ENCODE results near the gene MOB1B. TPM values are rescaled to one million over a fixed set of nuclear protein-coding genes. Genes with fewer than 3 reads are reported as not detected.

The MOB1B gene
- total RNA-seq, 1 experiment from 2014 or later, result 33.2 TPM

DNA sequence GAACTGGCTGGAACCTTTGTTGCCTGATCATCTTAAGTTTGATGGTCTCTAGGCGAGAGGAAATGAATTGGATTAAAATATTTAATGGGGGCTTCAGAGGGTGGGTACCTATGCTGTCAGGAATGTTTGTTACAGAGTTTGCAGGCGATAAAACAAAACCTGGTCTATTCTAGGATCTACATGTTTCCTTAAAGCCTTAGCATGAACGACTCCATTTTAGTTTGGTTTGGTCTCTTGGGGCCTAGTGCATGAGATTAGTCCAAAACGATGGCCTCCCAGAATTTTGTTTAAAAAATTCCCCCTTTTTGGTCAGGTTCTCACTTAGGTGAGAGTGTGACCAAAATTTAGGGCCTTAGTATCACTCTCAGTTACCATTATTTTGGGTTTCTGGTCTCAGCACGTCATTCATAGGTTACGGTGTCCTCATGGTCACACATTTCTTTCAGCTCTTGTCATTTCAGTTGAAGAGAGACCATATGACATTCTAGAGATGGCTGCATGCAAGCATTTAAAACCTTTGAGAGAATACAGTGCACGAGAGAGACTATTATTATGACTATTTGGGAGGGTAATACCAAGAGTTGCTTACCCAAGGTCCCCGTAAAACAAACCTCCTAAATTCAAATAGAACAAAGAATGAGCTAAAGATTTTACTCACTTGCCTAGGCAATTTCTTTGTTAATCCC is 13.8 kb downstream of the MOB1B start:
- POLR2A ChIA-PET, result no interaction called here
- Histone ChIP-seq H3K36me3 (ENCODE audit: control insufficient read depth in 1 of 2, insufficient read depth in 2 of 2, low read length in 2 of 2) (no peaks in the 10 kb centered on the region), H3K4me1 (ENCODE audit: control insufficient read depth in 1 of 2, insufficient read depth in 2 of 2, low read length in 2 of 2) (peaks cover 0 to 2% of the 10 kb centered on the region in 2 experiments; a peak in 1 of 4 replicates), H3K9me3 (ENCODE audit: control insufficient read depth in 1 of 2, insufficient read depth in 1 of 2, low read depth in 1 of 2, low read length in 2 of 2) (no peaks in the 10 kb centered on the region), H3K79me2 (ENCODE audit: insufficient read depth, low read length) (peaks cover 78% of the 10 kb centered on the region), H3K4me2 (ENCODE audit: low read length) (no peak overlapping the region), H3K4me3 (replicated peaks in 1 of 2; ENCODE audit: low read depth in 1 of 2, low read length in 2 of 2) (no peak overlapping the region), H3K9me2 (ENCODE audit: insufficient read depth) (no peaks in the 10 kb centered on the region), H4K20me1 (ENCODE audit: insufficient read depth) (no peaks in the 10 kb centered on the region), H3K9ac (ENCODE audit: low read length) (no peak overlapping the region), H2AFZ (ENCODE audit: low read depth, low read length, poor library complexity, severe bottlenecking) (no peak overlapping the region), H3K27ac (ENCODE audit: low read depth, low read length) (no peak overlapping the region), H3K27me3 (ENCODE audit: insufficient read depth, low read length) (no peaks in the 10 kb centered on the region)
- intact Hi-C loops (cut with micrococcal nuclease), result no loop called here
- CTCF ChIA-PET, result no interaction called here
- BruUV-seq (replicated peaks), result no TSS peak
- RAD21 ChIA-PET (ENCODE audit: low non-redundant PET in 1 of 2, low total read pairs in 2 of 2, uncharacterized antibody in 2 of 2, unreplicated experiment in 2 of 2), result no interaction called here
- TF ChIP-seq SIN3A (IDR thresholded peaks at IDR 0.05; ENCODE audit: low read depth) (no peak), TCF7L2 (IDR thresholded peaks at IDR 0.05; ENCODE audit: borderline replicate concordance, extremely low read depth, insufficient read depth, insufficient read length) (no peak), CEBPB (IDR thresholded peaks at IDR 0.05; ENCODE audit: low read depth) (no peak)
- TF ChIP-seq, protein P1, sequence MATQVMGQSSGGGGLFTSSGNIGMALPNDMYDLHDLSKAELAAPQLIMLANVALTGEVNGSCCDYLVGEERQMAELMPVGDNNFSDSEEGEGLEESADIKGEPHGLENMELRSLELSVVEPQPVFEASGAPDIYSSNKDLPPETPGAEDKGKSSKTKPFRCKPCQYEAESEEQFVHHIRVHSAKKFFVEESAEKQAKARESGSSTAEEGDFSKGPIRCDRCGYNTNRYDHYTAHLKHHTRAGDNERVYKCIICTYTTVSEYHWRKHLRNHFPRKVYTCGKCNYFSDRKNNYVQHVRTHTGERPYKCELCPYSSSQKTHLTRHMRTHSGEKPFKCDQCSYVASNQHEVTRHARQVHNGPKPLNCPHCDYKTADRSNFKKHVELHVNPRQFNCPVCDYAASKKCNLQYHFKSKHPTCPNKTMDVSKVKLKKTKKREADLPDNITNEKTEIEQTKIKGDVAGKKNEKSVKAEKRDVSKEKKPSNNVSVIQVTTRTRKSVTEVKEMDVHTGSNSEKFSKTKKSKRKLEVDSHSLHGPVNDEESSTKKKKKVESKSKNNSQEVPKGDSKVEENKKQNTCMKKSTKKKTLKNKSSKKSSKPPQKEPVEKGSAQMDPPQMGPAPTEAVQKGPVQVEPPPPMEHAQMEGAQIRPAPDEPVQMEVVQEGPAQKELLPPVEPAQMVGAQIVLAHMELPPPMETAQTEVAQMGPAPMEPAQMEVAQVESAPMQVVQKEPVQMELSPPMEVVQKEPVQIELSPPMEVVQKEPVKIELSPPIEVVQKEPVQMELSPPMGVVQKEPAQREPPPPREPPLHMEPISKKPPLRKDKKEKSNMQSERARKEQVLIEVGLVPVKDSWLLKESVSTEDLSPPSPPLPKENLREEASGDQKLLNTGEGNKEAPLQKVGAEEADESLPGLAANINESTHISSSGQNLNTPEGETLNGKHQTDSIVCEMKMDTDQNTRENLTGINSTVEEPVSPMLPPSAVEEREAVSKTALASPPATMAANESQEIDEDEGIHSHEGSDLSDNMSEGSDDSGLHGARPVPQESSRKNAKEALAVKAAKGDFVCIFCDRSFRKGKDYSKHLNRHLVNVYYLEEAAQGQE (IDR thresholded peaks at IDR 0.05; ENCODE audit: low read depth), result no peak
- DNase-seq (ENCODE audit: low read depth, low spot score) (no peak), ATAC-seq (no peak)

DNA sequence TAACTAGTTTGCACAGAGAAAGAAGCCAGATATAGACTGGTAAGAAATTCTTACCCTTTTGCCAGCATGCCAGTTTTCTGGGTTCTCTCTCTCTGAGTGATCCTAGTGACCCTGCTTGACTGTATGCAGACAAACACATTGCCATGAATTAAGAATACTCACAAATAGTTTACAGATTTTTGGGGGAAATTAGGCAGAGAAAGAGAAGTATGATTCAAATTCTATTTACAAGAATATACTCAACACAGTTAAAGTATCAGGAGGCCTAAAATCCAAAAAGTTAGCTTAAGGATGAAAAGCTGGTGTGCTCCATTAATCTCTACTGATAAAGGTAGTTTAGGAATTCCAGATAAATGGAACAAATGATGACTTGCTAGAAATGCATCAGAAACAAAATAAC is 18.4 kb downstream of the MOB1B start:
- no peaks in the 10 kb centered on the region for H3K36me3 ChIP-seq (ENCODE audit: control insufficient read depth in 1 of 2, insufficient read depth in 2 of 2, low read length in 2 of 2)
- ChIA-PET RAD21 (ENCODE audit: low non-redundant PET in 1 of 2, low total read pairs in 2 of 2, uncharacterized antibody in 2 of 2, unreplicated experiment in 2 of 2) (no interaction called here), CTCF (no interaction called here), POLR2A (no interaction called here)
- BruUV-seq (replicated peaks), result no TSS peak
- H3K27ac ChIP-seq (ENCODE audit: low read depth, low read length), result no peak overlapping the region
- peaks cover 0 to 2% of the 10 kb centered on the region in 2 experiments; a peak in 2 of 4 replicates for H3K4me1 ChIP-seq (ENCODE audit: control insufficient read depth in 1 of 2, insufficient read depth in 2 of 2, low read length in 2 of 2)
- no peak overlapping the region for H3K9ac ChIP-seq (ENCODE audit: low read length)
- H4K20me1 ChIP-seq (ENCODE audit: insufficient read depth), result no peaks in the 10 kb centered on the region
- H3K4me3 ChIP-seq (replicated peaks in 1 of 2; ENCODE audit: low read depth in 1 of 2, low read length in 2 of 2), result no peak overlapping the region
- H3K27me3 ChIP-seq (ENCODE audit: insufficient read depth, low read length), result no peaks in the 10 kb centered on the region
- no peaks in the 10 kb centered on the region for H3K9me3 ChIP-seq (ENCODE audit: control insufficient read depth in 1 of 2, insufficient read depth in 1 of 2, low read depth in 1 of 2, low read length in 2 of 2)
- DNase-seq (ENCODE audit: low read depth, low spot score) (no peak), ATAC-seq (no peak)
- no peak overlapping the region for H3K4me2 ChIP-seq (ENCODE audit: low read length)
- intact Hi-C loops (cut with micrococcal nuclease), result no loop called here
- H2AFZ ChIP-seq (ENCODE audit: low read depth, low read length, poor library complexity, severe bottlenecking), result no peak overlapping the region
- no peaks in the 10 kb centered on the region for H3K9me2 ChIP-seq (ENCODE audit: insufficient read depth)
- H3K79me2 ChIP-seq (ENCODE audit: insufficient read depth, low read length), result peaks cover 53% of the 10 kb centered on the region
- TF ChIP-seq ZNF274 (IDR thresholded peaks at IDR 0.05; ENCODE audit: low read depth, low read length) (no peak), MAX (IDR thresholded peaks at IDR 0.05) (no peak), POLR2A (IDR thresholded peaks at IDR 0.05; ENCODE audit: borderline replicate concordance, extremely low read depth, insufficient read depth, insufficient read length) (no peak), POLR2AphosphoS5 (IDR thresholded peaks at IDR 0.05; ENCODE audit: low read depth, low read length) (no peak), EZH2 (IDR thresholded peaks at IDR 0.05) (no peak), RAD21 (IDR thresholded peaks at IDR 0.05; ENCODE audit: low read depth) (no peak), ELF1 (IDR thresholded peaks at IDR 0.05; ENCODE audit: borderline replicate concordance, low read depth) (no peak), YY1 (IDR thresholded peaks at IDR 0.05; ENCODE audit: extremely low read depth, insufficient replicate concordance, low read depth, low read length) (no peak), SP1 (IDR thresholded peaks at IDR 0.05; ENCODE audit: low read depth) (no peak)
- TF ChIP-seq, protein P1 (IDR thresholded peaks at IDR 0.05; ENCODE audit: low read depth), result no peak

All from HCT116 (cell line).